Measurements from ENCODE around the gene TULP4.

Gene TULP4

DNA sequence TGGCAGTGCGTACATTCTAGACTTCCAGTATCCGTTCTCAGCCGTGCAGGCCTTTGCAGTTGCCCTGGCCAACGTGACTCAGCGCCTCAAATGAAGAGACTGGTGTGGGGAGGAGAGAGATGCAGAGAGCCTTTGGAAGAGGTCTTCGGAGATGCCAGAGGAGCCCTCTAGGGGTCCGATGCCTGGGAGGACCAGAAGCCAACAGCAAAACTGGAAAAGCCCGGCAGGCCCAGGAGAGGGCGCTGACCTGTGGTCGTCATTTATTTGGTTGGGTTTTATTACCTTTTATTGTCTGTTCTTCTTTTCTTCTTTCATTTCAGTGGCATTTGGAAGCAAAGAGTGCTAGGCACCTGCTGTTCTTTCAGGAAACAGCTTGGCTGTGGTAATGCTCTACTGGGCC lies 194.3 kb downstream of the TULP4 start:
- H3K27ac ChIP-seq, result no peak overlapping the region
- TF ChIP-seq, protein P1, sequence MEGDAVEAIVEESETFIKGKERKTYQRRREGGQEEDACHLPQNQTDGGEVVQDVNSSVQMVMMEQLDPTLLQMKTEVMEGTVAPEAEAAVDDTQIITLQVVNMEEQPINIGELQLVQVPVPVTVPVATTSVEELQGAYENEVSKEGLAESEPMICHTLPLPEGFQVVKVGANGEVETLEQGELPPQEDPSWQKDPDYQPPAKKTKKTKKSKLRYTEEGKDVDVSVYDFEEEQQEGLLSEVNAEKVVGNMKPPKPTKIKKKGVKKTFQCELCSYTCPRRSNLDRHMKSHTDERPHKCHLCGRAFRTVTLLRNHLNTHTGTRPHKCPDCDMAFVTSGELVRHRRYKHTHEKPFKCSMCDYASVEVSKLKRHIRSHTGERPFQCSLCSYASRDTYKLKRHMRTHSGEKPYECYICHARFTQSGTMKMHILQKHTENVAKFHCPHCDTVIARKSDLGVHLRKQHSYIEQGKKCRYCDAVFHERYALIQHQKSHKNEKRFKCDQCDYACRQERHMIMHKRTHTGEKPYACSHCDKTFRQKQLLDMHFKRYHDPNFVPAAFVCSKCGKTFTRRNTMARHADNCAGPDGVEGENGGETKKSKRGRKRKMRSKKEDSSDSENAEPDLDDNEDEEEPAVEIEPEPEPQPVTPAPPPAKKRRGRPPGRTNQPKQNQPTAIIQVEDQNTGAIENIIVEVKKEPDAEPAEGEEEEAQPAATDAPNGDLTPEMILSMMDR (conservative IDR thresholded peaks at IDR 0.05), result no peak; the same call in 1 of the 2 replicates

DNA sequence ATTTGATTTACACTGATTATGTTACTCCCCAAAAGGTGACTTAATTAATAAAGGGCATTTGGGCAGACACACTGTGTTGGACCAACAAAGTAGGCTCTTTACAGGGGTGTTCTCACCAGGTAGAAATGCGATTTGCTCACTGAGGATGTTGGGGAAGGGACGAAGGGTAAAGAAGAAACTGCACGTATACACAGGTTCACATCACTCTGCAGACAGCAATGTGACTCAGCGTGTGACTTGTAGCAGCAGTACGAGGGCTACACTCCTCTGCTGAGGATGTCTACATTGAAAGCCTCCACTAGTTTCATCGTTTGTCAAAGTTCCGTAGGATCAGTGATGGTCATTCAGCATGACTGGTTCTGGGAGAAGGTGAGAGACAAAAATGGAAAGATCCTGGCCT lies 194.9 kb downstream of the TULP4 start:
- TF ChIP-seq, protein P1 (conservative IDR thresholded peaks at IDR 0.05), result no peak
- H3K27ac ChIP-seq, result no peak overlapping the region

DNA sequence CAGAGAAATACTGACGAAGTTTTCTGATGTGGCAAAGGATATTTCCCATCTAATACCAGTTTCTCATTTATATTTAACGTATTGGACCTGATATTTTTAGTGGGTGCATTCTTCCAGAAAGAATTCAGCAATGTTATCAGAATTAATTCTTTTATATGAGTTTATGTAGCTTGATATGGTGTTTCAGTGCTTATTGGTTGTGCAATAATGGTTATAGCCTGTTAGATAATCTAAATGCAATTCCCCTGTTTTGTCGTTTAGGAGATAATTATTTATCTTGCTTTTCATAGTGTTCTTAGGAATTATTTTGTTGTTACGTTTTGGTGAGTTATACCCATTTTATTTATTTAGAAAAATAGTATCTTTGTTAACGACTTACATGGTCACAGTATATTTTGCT lies 196.2 kb downstream of the TULP4 start:
- TF ChIP-seq, protein P1 (conservative IDR thresholded peaks at IDR 0.05), result no peak
- no peak overlapping the region for H3K27ac ChIP-seq

DNA sequence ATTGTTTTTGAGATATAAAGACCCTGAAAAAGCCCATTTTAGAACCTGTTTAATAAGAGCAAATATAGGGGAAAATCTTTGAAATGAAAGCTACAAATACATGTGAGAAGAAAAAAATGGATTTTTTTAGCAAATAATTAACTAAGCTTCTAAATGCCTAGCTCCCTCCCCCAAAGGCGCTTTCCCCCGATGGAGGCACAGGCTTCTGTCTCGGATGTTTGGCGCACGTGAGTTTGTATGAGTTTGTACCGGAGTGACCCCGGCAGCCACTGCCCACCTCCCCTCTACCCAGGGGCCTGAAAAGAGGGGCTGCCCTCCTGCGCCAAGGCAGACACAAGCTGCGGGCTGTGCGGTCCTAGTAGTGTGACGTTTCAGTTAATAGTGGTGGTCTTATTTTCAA lies 197.2 kb downstream of the TULP4 start:
- TF ChIP-seq, protein P1 (conservative IDR thresholded peaks at IDR 0.05), result no peak
- H3K27ac ChIP-seq, result no peak overlapping the region

DNA sequence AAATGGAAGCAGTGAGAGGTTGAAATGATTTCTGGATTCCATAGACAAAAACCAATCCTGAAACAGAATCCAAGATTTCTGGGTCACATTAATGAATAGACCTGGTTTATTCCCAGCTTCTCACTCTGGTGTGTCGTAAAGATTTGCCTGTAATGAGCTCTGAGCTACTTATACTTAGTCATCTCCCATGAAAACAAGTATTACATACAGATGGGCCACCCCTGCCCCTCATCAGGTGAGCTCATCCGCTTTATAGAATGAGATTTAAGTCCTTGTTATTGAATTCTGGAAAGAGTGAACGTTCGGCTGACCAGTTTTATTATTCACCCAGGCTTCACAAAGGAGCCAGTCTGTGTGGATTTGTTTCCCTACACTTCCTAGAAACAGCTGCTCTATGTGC lies 200.5 kb downstream of the TULP4 start:
- H3K27ac ChIP-seq, result no peak overlapping the region

DNA sequence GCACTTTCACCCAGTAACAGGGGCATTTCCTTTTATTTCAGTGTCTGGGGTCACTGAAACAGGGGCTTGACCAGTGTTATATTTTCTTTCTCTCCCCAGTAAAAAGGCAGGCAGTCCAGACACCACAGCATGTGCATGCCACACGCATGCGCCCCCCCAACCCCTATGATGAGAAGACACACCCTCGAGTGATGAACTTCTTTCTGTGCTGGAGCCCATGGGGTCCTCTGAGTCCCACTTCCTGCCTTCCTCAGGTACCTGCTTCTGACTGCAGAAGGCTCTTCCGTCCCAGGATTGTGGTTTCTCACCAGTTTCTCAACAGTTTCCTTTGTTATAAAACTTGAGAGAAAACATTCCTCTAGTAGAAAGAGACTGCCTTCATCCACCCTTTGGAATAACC lies 201.9 kb downstream of the TULP4 start:
- TF ChIP-seq, protein P1 (conservative IDR thresholded peaks at IDR 0.05), result no peak
- no peak overlapping the region for H3K27ac ChIP-seq

More for the DNA sequence above, 200.5 kb downstream of the TULP4 start:
- TF ChIP-seq, protein P1 (conservative IDR thresholded peaks at IDR 0.05), result no peak

DNA sequence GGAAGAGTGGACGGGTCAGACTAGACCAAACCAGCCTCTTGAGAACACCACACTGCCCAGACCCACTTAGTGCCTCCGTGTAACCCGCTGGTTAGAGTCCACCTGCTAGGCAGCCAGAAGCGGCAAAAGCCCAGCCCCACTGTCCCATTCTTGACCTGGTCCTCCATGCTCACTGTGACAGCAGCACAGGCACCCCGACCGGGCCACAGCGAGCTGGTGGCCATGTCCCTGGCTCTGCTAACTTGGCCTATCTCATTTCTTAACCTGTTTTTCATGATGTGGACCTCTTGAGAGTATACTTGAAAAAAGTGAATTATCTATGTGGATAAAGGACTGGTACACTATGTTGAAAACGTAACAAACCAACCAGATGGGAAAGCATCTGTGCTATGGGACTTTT lies 202.7 kb downstream of the TULP4 start:
- H3K27ac ChIP-seq, result no peak overlapping the region
- TF ChIP-seq, protein P1 (conservative IDR thresholded peaks at IDR 0.05), result no peak

DNA sequence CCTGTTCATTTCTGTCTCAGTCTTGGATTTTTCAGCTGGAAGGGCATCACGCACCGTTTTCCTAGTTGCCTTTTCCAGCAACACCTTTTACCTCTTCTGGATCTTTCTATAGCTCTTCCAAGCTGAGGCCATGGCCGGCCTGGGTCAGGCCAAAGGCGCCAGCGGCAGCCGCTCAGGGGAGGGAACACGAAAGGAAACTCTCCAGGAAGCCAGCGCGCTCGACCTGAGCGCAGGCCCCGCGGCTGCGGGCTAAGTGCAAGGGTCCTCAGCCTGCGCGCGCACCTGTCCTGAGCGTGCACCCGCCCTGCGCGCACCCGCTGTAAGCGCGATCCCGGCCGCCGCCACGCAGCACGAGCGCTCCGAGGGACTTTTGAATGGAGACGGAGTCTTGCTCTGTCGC lies 203.8 kb downstream of the TULP4 start:
- no peak overlapping the region for H3K27ac ChIP-seq
- TF ChIP-seq, protein P1 (conservative IDR thresholded peaks at IDR 0.05), result no peak
